Measurements from ENCODE around the gene BTN1A1.

Gene BTN1A1

DNA sequence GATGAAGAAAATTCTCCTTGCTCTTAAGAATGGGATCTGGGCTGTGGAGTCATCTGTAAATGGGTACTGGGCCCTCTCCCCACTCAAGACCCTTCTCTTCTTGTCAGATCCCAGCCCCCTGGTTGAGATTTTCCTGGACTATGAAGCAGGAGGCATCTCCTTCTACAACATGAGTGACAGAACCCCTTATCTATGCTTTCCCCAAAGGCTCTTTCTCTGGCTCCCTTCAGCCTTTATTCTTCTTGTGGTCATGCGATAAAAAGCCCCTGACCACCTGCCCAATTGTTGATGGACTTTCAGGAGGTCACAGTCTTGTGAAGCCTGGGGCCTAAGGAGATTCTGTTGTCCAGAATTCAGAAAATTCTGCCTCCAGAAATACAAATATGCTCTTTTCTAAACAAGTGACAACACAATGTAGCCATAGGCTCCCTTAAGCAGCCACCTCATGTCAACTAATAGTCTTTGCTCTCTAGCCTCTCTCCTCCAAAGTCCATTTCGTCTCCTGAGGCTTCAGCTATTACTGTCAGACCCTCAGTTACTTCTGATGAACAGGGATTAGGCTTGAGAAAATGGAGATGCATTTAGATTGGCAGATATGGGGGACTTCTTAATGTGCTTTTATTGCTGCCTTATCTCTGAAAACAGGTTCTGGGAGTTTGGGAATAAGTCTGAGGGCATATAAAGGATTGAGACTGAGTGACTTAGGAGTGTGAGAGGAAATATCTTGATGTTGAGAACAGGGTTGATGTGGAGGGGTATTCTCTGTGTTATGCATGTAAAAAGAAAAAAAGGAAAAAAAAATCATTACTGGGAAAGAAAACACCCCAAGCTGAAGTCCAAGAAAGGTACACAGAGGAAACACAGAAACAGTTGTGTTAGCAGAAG lies 21.8 kb upstream of the BTN1A1 start:
- Histone ChIP-seq H3K36me3 (ENCODE audit: control insufficient read depth, insufficient read depth, low read length) (no peaks in the 10 kb centered on the region), H3K4me3 (replicated peaks; ENCODE audit: low read depth, low read length) (no peak overlapping the region), H3K27me3 (replicated peaks; ENCODE audit: control insufficient read depth, insufficient read depth, low read length) (no peaks in the 10 kb centered on the region)
- DNase-seq (ENCODE audit: extremely low read depth, insufficient read length): no peak
- no peak for TF ChIP-seq CTCF (IDR thresholded peaks at IDR 0.05; ENCODE audit: insufficient read depth, low read length, poor library complexity, severe bottlenecking)

GRCh38 chr6:26478985-26479278 lies 21.2 kb upstream of the BTN1A1 start:
- no peaks in the 10 kb centered on the region for H3K27me3 ChIP-seq (replicated peaks; ENCODE audit: control insufficient read depth, insufficient read depth, low read length)
- no peaks in the 10 kb centered on the region for H3K36me3 ChIP-seq (ENCODE audit: control insufficient read depth, insufficient read depth, low read length)
- H3K4me3 ChIP-seq (replicated peaks; ENCODE audit: low read depth, low read length): no peak overlapping the region
- DNase-seq (ENCODE audit: extremely low read depth, insufficient read length): no peak
- TF ChIP-seq CTCF (IDR thresholded peaks at IDR 0.05; ENCODE audit: insufficient read depth, low read length, poor library complexity, severe bottlenecking): no peak

GRCh38 chr6:26482338-26482737 lies 17.8 kb upstream of the BTN1A1 start:
- Histone ChIP-seq H3K36me3 (ENCODE audit: control insufficient read depth, insufficient read depth, low read length) (no peaks in the 10 kb centered on the region), H3K4me3 (replicated peaks; ENCODE audit: low read depth, low read length) (no peak overlapping the region), H3K27me3 (replicated peaks; ENCODE audit: control insufficient read depth, insufficient read depth, low read length) (no peaks in the 10 kb centered on the region)
- no peak for DNase-seq (ENCODE audit: extremely low read depth, insufficient read length)
- no peak for TF ChIP-seq CTCF (IDR thresholded peaks at IDR 0.05; ENCODE audit: insufficient read depth, low read length, poor library complexity, severe bottlenecking)

GRCh38 chr6:26483727-26484126 lies 16.4 kb upstream of the BTN1A1 start:
- DNase-seq (ENCODE audit: extremely low read depth, insufficient read length): no peak
- H3K27me3 ChIP-seq (replicated peaks; ENCODE audit: control insufficient read depth, insufficient read depth, low read length): no peaks in the 10 kb centered on the region
- H3K36me3 ChIP-seq (ENCODE audit: control insufficient read depth, insufficient read depth, low read length): no peaks in the 10 kb centered on the region
- no peak overlapping the region for H3K4me3 ChIP-seq (replicated peaks; ENCODE audit: low read depth, low read length)
- TF ChIP-seq CTCF (IDR thresholded peaks at IDR 0.05; ENCODE audit: insufficient read depth, low read length, poor library complexity, severe bottlenecking): no peak

GRCh38 chr6:26484161-26484560 lies 15.9 kb upstream of the BTN1A1 start:
- Histone ChIP-seq H3K4me3 (replicated peaks; ENCODE audit: low read depth, low read length) (no peak overlapping the region), H3K27me3 (replicated peaks; ENCODE audit: control insufficient read depth, insufficient read depth, low read length) (no peaks in the 10 kb centered on the region), H3K36me3 (ENCODE audit: control insufficient read depth, insufficient read depth, low read length) (no peaks in the 10 kb centered on the region)
- TF ChIP-seq CTCF (IDR thresholded peaks at IDR 0.05; ENCODE audit: insufficient read depth, low read length, poor library complexity, severe bottlenecking): no peak
- DNase-seq (ENCODE audit: extremely low read depth, insufficient read length): no peak
